Neural cell (in vitro differentiated cells): ENCODE measurements around the gene EML4. TPM values are rescaled to one million over a fixed set of nuclear protein-coding genes. Genes with fewer than 3 reads are reported as not detected.
A peak's percentile ranks its signal among the peaks of the same experiment; 100 is the strongest.

ENCODE experiments used
- H2AFZ ChIP-seq: fragments of 200-600, 300-800 bp; sonication (generic), shearing (Covaris generic); 2 replicates; pipeline ENCODE4 v1.6.0; 2014; ENCODE audit warnings: low read depth, mild to moderate bottlenecking, antibody characterized with exemption, low read length, moderate library complexity
- H3F3A ChIP-seq: fragments of 200-600 bp; shearing (Covaris generic); 2 replicates; pipeline ENCODE4 v1.6.1; 2016; ENCODE audit warnings: mild to moderate bottlenecking, moderate library complexity, mixed read lengths, antibody characterized with exemption, low read length; ENCODE audit not compliant: insufficient read depth, poor library complexity, severe bottlenecking
- H3K27ac ChIP-seq: fragments of 200-600, 300-800 bp; sonication (generic), shearing (Covaris generic); 2 replicates; pipeline ENCODE4 v1.5.1; 2014; ENCODE audit warnings: mild to moderate bottlenecking, low read length, moderate library complexity
- H3K27me3 ChIP-seq: fragments of 300-800, 200-600 bp; sonication (generic), shearing (Covaris generic); 2 replicates; pipeline ENCODE4 v1.6.0; 2014; ENCODE audit warnings: mild to moderate bottlenecking, low read depth, low read length, moderate library complexity; ENCODE audit not compliant: insufficient read depth
- H3K36me3 ChIP-seq: fragments of 300-800, 200-600 bp; sonication (generic), shearing (Covaris generic); 2 replicates; pipeline ENCODE4 v1.5.1; 2014; ENCODE audit warnings: mild to moderate bottlenecking, antibody characterized with exemption, low read length, moderate library complexity; ENCODE audit not compliant: insufficient read depth
- H3K4me2 ChIP-seq: fragments of 300-800, 200-600 bp; sonication (generic), shearing (Covaris generic); 2 replicates; pipeline ENCODE4 v1.6.0; 2014; ENCODE audit warnings: mild to moderate bottlenecking, low read length
- H3K4me3 ChIP-seq: fragments of 300-800, 200-600 bp; sonication (generic), shearing (Covaris generic); 2 replicates; pipeline ENCODE4 v1.5.1; 2014; ENCODE audit warnings: mild to moderate bottlenecking, low read length, moderate library complexity
- H3K79me2 ChIP-seq: fragments of 200-600 bp; shearing (Covaris generic); replicated peaks from 2 replicates; pipeline ENCODE4 v1.6.0; 2014; ENCODE audit warnings: mild to moderate bottlenecking, low read length, moderate library complexity; ENCODE audit not compliant: insufficient read depth
- H3K9ac ChIP-seq: fragments of 300-800, 200-600 bp; sonication (generic), shearing (Covaris generic); 2 replicates; pipeline ENCODE4 v1.6.1; 2016; ENCODE audit warnings: mild to moderate bottlenecking, low read length, mixed read lengths
- H3K9me2 ChIP-seq: fragments of 200-600 bp; shearing (Covaris generic); 2 replicates; pipeline ENCODE4 v1.6.1; 2016; ENCODE audit warnings: mild to moderate bottlenecking, low read length, mixed read lengths; ENCODE audit not compliant: insufficient read depth
- H3K9me3 ChIP-seq: fragments of 200-600, 300-800 bp; sonication (generic), shearing (Covaris generic); 2 replicates; pipeline ENCODE4 v1.6.1; 2016; ENCODE audit warnings: mild to moderate bottlenecking, mixed run types, low read length, moderate library complexity, mixed read lengths
- H4K20me1 ChIP-seq: fragments of 200-600 bp; shearing (Covaris generic); 2 replicates; pipeline ENCODE4 v1.6.1; 2016; ENCODE audit warnings: mild to moderate bottlenecking, mixed run types; ENCODE audit not compliant: insufficient read depth
- CTCF ChIP-seq: fragments of 450-650 bp; IDR thresholded peaks from 2 replicates; pipeline ENCODE4 v1.5.1; 2014; ENCODE audit warnings: antibody characterized with exemption, mild to moderate bottlenecking, moderate library complexity; ENCODE audit not compliant: poor library complexity, severe bottlenecking
- EP300 ChIP-seq: fragments of 450-650 bp; conservative IDR thresholded peaks from 2 replicates; pipeline ENCODE4 v1.6.1; 2014; ENCODE audit warnings: antibody characterized with exemption, mild to moderate bottlenecking, moderate library complexity; ENCODE audit not compliant: poor library complexity, severe bottlenecking
- EZH2 ChIP-seq: fragments of 200-600, 300-800 bp; shearing (Covaris generic), sonication (generic); IDR thresholded peaks from 2 replicates; pipeline ENCODE4 v1.6.1; 2014; ENCODE audit warnings: antibody characterized with exemption, low read length, borderline replicate concordance, mild to moderate bottlenecking; ENCODE audit not compliant: insufficient read depth, poor library complexity, severe bottlenecking
- MXI1 ChIP-seq: fragments of 450-650 bp; conservative IDR thresholded peaks from 2 replicates; pipeline ENCODE4 v1.6.1; 2014; ENCODE audit warnings: antibody characterized with exemption, mild to moderate bottlenecking; ENCODE audit not compliant: poor library complexity, severe bottlenecking
- POLR2AphosphoS5 ChIP-seq: IDR thresholded peaks from 2 replicates; pipeline ENCODE4 v1.6.1; 2012
- RAD21 ChIP-seq: fragments of 450-650 bp; conservative IDR thresholded peaks from 2 replicates; pipeline ENCODE4 v1.6.1; 2014; ENCODE audit warnings: antibody characterized with exemption, mild to moderate bottlenecking, moderate library complexity
- REST ChIP-seq: IDR thresholded peaks from 2 replicates; pipeline ENCODE4 v1.6.1; 2012; ENCODE audit warnings: borderline replicate concordance
- SMC3 ChIP-seq: fragments of 450-650 bp; conservative IDR thresholded peaks from 2 replicates; pipeline ENCODE4 v1.6.1; 2014; ENCODE audit warnings: antibody characterized with exemption, mild to moderate bottlenecking, moderate library complexity; ENCODE audit not compliant: poor library complexity
- TAF1 ChIP-seq: IDR thresholded peaks from 2 replicates; pipeline ENCODE4 v1.6.1; 2012; ENCODE audit warnings: low read depth
- polyA plus RNA-seq: library from polyadenylated mRNA; depleted of rRNA; stranded (reverse); fragments of >200 nt; gene quantifications from 2 replicates; pipeline ENCODE4 v1.2.3, GENCODE V29; 2014

EML4 gene
- polyA plus RNA-seq, 1 donor from 2014 or later: 33.9 TPM

GRCh38 chr2:42369532-42370229 lies 200.5 kb downstream of the EML4 start:
- H3K9ac ChIP-seq: peak overlapping the region; percentile 9
- no peaks in the 10 kb centered on the region for H3K27me3 ChIP-seq
- peak overlapping the region; percentile 20 for H3K4me3 ChIP-seq
- no peaks in the 10 kb centered on the region for H3K9me3 ChIP-seq
- no peaks in the 10 kb centered on the region for H4K20me1 ChIP-seq
- H2AFZ ChIP-seq: no peak overlapping the region
- no peaks in the 10 kb centered on the region for H3K79me2 ChIP-seq
- no peak for TF ChIP-seq TAF1
- no peak for TF ChIP-seq CTCF
- TF ChIP-seq MXI1: no peak
- TF ChIP-seq EZH2: no peak
- TF ChIP-seq REST: no peak
- peak; percentile 17 for TF ChIP-seq EP300
- no peak for TF ChIP-seq RAD21
- no peak for TF ChIP-seq SMC3
- TF ChIP-seq POLR2AphosphoS5: peak; percentile 11
- no peaks in the 10 kb centered on the region for H3K9me2 ChIP-seq
- peak overlapping the region; percentile 62 for H3K27ac ChIP-seq
- H3K36me3 ChIP-seq: no peaks in the 10 kb centered on the region
- H3F3A ChIP-seq: no peaks in the 10 kb centered on the region
- H3K4me2 ChIP-seq: peak overlapping the region; percentile 41

GRCh38 chr2:42371611-42372473 lies 202.7 kb downstream of the EML4 start:
- no peak overlapping the region for H3K4me2 ChIP-seq
- peak overlapping the region; percentile 28 for H3K9ac ChIP-seq
- H4K20me1 ChIP-seq: no peaks in the 10 kb centered on the region
- no peaks in the 10 kb centered on the region for H3F3A ChIP-seq
- no peak overlapping the region for H2AFZ ChIP-seq
- no peaks in the 10 kb centered on the region for H3K9me3 ChIP-seq
- no peak for TF ChIP-seq POLR2AphosphoS5
- no peak for TF ChIP-seq TAF1
- TF ChIP-seq CTCF: no peak
- TF ChIP-seq SMC3: no peak
- TF ChIP-seq MXI1: no peak
- no peak for TF ChIP-seq RAD21
- no peak for TF ChIP-seq EZH2
- TF ChIP-seq REST: no peak
- no peak for TF ChIP-seq EP300
- no peaks in the 10 kb centered on the region for H3K9me2 ChIP-seq
- H3K27me3 ChIP-seq: no peaks in the 10 kb centered on the region
- H3K4me3 ChIP-seq: no peak overlapping the region
- H3K27ac ChIP-seq: peak overlapping the region; percentile 18
- H3K36me3 ChIP-seq: no peaks in the 10 kb centered on the region
- no peaks in the 10 kb centered on the region for H3K79me2 ChIP-seq
